WTC11 (cell line): ENCODE data around the gene SLCO4A1. TPM values are rescaled to one million over a fixed set of nuclear protein-coding genes. Genes with fewer than 3 reads are reported as not detected.

Experiments
- ATAC-seq: fragments of 200-7000 bp; cut with Tn5 transposase; 2 replicates; pipeline ENCODE4 v1.10.0; 2021; ENCODE audit warnings: mild to moderate bottlenecking, moderate library complexity
- CTCF ChIA-PET: fragments of 300-600 bp; sonication (Branson Sonifier 250); formaldehyde crosslinking; loops from one replicate; lab custom pipeline; 2021; ENCODE audit warnings: antibody characterized with exemption; lab: Charles Lee
- POLR2A ChIA-PET: fragments of 350-600 bp; sonication (Branson Sonifier 250); formaldehyde crosslinking; loops from one replicate; lab custom pipeline; 2021; ENCODE audit warnings: antibody characterized with exemption; lab: Charles Lee
- DNase-seq: peaks from one replicate; pipeline ENCODE4 v3.0.0; 2021; ENCODE audit warnings: low spot score
- H3K27ac Mint-ChIP-seq: 2 replicates; pipeline ENCODE4 v1.8.0; 2021; ENCODE audit warnings: mixed read lengths
- H3K27me3 Mint-ChIP-seq: 2 replicates; pipeline ENCODE4 v1.8.0; 2021; ENCODE audit warnings: low read depth, mild to moderate bottlenecking, moderate library complexity, mixed read lengths
- H3K36me3 Mint-ChIP-seq: 2 replicates; pipeline ENCODE4 v1.8.0; 2021; ENCODE audit warnings: mixed read lengths
- H3K4me1 Mint-ChIP-seq: 2 replicates; pipeline ENCODE4 v1.8.0; 2022; ENCODE audit warnings: mixed read lengths
- H3K4me3 Mint-ChIP-seq: 2 replicates; pipeline ENCODE4 v1.8.0; 2021; ENCODE audit warnings: mild to moderate bottlenecking, moderate library complexity, mixed read lengths
- H3K9me3 Mint-ChIP-seq: 2 replicates; pipeline ENCODE4 v1.8.0; 2021; ENCODE audit warnings: mixed read lengths
- ATF1 ChIP-seq: sonication (generic); formaldehyde crosslinking; IDR thresholded peaks from 2 replicates; pipeline ENCODE4 v1.8.1; 2023; ENCODE audit warnings: mild to moderate bottlenecking, moderate library complexity, missing genetic modification reagents
- CBFB ChIP-seq: sonication (generic); formaldehyde crosslinking; IDR thresholded peaks from 2 replicates; pipeline ENCODE4 v1.8.1; 2022; ENCODE audit warnings: mild to moderate bottlenecking, low read depth, missing genetic modification reagents
- EMX1 ChIP-seq: fragments of 250-450 bp; sonication (Bioruptor Pico); IDR thresholded peaks from 2 replicates; pipeline ENCODE4 v1.8.0; 2021; ENCODE audit warnings: mild to moderate bottlenecking
- GABPB1 ChIP-seq: sonication (generic); formaldehyde crosslinking; IDR thresholded peaks from 2 replicates; pipeline ENCODE4 v1.8.1; 2023; ENCODE audit warnings: mild to moderate bottlenecking, missing genetic modification reagents
- GRHL2 ChIP-seq: fragments of 250-450 bp; sonication (Bioruptor Pico); IDR thresholded peaks from 2 replicates; pipeline ENCODE4 v1.8.0; 2022; ENCODE audit warnings: mild to moderate bottlenecking, moderate library complexity; ENCODE audit not compliant: insufficient replicate concordance, severe bottlenecking
- HMGA2 ChIP-seq: fragments of 250-450 bp; sonication (Bioruptor Pico); IDR thresholded peaks from 2 replicates; pipeline ENCODE4 v1.4.0; 2021; ENCODE audit warnings: mild to moderate bottlenecking, moderate library complexity
- IRF2 ChIP-seq: sonication (generic); formaldehyde crosslinking; IDR thresholded peaks from 2 replicates; pipeline ENCODE4 v1.8.0; 2022; ENCODE audit warnings: low read depth, missing genetic modification reagents, borderline replicate concordance
- JUN ChIP-seq: sonication (generic); formaldehyde crosslinking; IDR thresholded peaks from 2 replicates; pipeline ENCODE4 v1.8.0; 2023; ENCODE audit warnings: mild to moderate bottlenecking, missing genetic modification reagents
- MYBL2 ChIP-seq: sonication (generic); formaldehyde crosslinking; IDR thresholded peaks from 2 replicates; pipeline ENCODE4 v1.8.1; 2023; ENCODE audit warnings: mild to moderate bottlenecking, moderate library complexity, missing genetic modification reagents
- OVOL2 ChIP-seq: fragments of 250-450 bp; sonication (Bioruptor Pico); IDR thresholded peaks from 2 replicates; pipeline ENCODE4 v1.9.0; 2021; ENCODE audit warnings: mild to moderate bottlenecking, borderline replicate concordance
- RELA ChIP-seq: sonication (generic); formaldehyde crosslinking; IDR thresholded peaks from 2 replicates; pipeline ENCODE4 v1.8.1; 2022; ENCODE audit warnings: missing genetic modification reagents, mild to moderate bottlenecking, borderline replicate concordance
- SMAD4 ChIP-seq: sonication (generic); formaldehyde crosslinking; IDR thresholded peaks from 2 replicates; pipeline ENCODE4 v1.8.0; 2022; ENCODE audit warnings: mild to moderate bottlenecking, missing genetic modification reagents
- TEAD1 ChIP-seq: sonication (generic); formaldehyde crosslinking; IDR thresholded peaks from 2 replicates; pipeline ENCODE4 v1.8.0; 2022; ENCODE audit warnings: mild to moderate bottlenecking, missing genetic modification reagents
- ZBTB21 ChIP-seq: sonication (generic); formaldehyde crosslinking; IDR thresholded peaks from 2 replicates; pipeline ENCODE4 v1.8.1; 2023; ENCODE audit warnings: mild to moderate bottlenecking, missing genetic modification reagents, borderline replicate concordance
- ZNF138 ChIP-seq: sonication (generic); formaldehyde crosslinking; conservative IDR thresholded peaks from 2 replicates; pipeline ENCODE4 v1.8.1; 2022; ENCODE audit warnings: mild to moderate bottlenecking, moderate library complexity, missing genetic modification reagents
- ZNF317 ChIP-seq: sonication (generic); formaldehyde crosslinking; IDR thresholded peaks from 2 replicates; pipeline ENCODE4 v1.8.1; 2023; ENCODE audit warnings: low read depth, mild to moderate bottlenecking, moderate library complexity, missing genetic modification reagents, borderline replicate concordance
- ZNF671 ChIP-seq: fragments of 250-450 bp; sonication (Bioruptor Pico); IDR thresholded peaks from 2 replicates; pipeline ENCODE4 v1.8.0; 2021; ENCODE audit warnings: mild to moderate bottlenecking
- total RNA-seq: library from RNA; stranded (reverse); gene quantifications from 3 replicates; pipeline ENCODE4 v1.2.3, GENCODE V29; 2021
- TF ChIP-seq, protein P1 (sequence below): fragments of 250-450 bp; sonication (Bioruptor Pico); IDR thresholded peaks from 2 replicates; pipeline ENCODE4 v1.9.0; 2021; ENCODE audit warnings: mild to moderate bottlenecking
- TF ChIP-seq, protein P2 (sequence below): sonication (generic); formaldehyde crosslinking; conservative IDR thresholded peaks from 2 replicates; pipeline ENCODE4 v1.8.1; 2022; ENCODE audit warnings: mild to moderate bottlenecking, missing genetic modification reagents
- TF ChIP-seq, protein P3 (sequence below): sonication (generic); formaldehyde crosslinking; IDR thresholded peaks from 2 replicates; pipeline ENCODE4 v1.8.0; 2022; ENCODE audit warnings: missing genetic modification reagents
- TF ChIP-seq, protein P4 (sequence below): fragments of 250-450 bp; sonication (Bioruptor Pico); IDR thresholded peaks from 2 replicates; pipeline ENCODE4 v2.1.2; 2022; ENCODE audit warnings: mild to moderate bottlenecking, moderate library complexity
- TF ChIP-seq, protein P5 (sequence below): sonication (generic); formaldehyde crosslinking; IDR thresholded peaks from 2 replicates; pipeline ENCODE4 v1.8.1; 2022; ENCODE audit warnings: mild to moderate bottlenecking, moderate library complexity, missing genetic modification reagents
- TF ChIP-seq, protein P6 (sequence below): fragments of 250-450 bp; sonication (Bioruptor Pico); IDR thresholded peaks from 2 replicates; pipeline ENCODE4 v1.9.0; 2021; ENCODE audit warnings: mild to moderate bottlenecking, borderline replicate concordance
- TF ChIP-seq, protein P7 (sequence below): sonication (generic); formaldehyde crosslinking; IDR thresholded peaks from 2 replicates; pipeline ENCODE4 v1.8.0; 2022; ENCODE audit warnings: mild to moderate bottlenecking, missing genetic modification reagents

SLCO4A1 gene
- total RNA-seq, 1 experiment from 2014 or later: 19.9 TPM

DNA sequence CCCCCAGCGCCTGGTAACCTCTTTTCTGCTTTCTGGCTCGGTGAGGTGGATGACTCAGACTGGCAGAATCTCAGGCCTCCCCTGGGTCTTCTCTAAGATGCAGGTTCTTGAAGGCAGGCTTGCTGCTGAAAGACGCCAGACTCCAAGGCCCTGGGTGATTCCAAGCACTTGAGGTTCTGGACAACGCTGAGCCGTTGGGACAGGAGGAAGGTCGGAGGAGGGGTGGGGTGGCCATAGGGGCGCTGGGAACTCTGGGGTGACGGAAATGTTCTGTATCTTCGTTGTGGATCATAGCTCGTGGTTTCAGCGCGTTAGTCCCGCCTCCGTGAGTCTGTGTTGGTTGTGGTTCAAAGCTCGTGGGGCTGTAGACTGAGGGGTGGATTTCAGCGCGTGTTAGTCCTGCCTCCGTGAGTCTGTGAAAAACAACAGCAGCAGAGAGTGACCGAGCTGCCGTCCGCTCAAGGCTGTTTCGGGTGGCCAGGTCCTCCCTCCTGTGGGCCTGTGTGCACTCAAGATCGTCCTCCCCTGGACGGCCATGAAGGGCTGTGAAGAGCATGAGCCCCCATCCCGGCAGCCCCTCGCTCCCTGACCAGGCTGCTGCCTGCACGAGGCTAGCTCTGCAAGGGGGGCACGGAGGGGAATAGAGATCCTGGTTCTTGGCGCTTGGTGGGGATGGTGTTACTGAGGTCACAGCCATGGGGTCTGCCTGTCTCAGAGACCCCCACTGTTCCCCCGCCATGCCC lies 74.1 kb downstream of the SLCO4A1 start:
- CTCF ChIA-PET: interaction anchor here (1.1 to 1.2 kb wide), 2 partner anchors 9 to 13 kb away, joined by 3 to 5 read pairs; no protein-coding TSS in a partner anchor
- TF ChIP-seq, protein P1, sequence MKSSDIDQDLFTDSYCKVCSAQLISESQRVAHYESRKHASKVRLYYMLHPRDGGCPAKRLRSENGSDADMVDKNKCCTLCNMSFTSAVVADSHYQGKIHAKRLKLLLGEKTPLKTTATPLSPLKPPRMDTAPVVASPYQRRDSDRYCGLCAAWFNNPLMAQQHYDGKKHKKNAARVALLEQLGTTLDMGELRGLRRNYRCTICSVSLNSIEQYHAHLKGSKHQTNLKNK (CRISPR knock-in tag): no peak
- no peak for TF ChIP-seq HMGA2
- TF ChIP-seq, protein P2, sequence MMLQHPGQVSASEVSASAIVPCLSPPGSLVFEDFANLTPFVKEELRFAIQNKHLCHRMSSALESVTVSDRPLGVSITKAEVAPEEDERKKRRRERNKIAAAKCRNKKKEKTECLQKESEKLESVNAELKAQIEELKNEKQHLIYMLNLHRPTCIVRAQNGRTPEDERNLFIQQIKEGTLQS (CRISPR knock-in tag): no peak
- TF ChIP-seq RELA (CRISPR knock-in tag): no peak
- TF ChIP-seq CBFB: no peak
- no peak for TF ChIP-seq IRF2 (CRISPR knock-in tag)
- TF ChIP-seq JUN (CRISPR knock-in tag): no peak
- no peak for TF ChIP-seq MYBL2 (CRISPR knock-in tag)
- ATAC-seq: no peak
- POLR2A ChIA-PET: no interaction called here
- H3K4me3 Mint-ChIP-seq: no peak overlapping the region
- DNase-seq: no peak
- H3K27me3 Mint-ChIP-seq: peaks cover 12% of the 10 kb centered on the region
- H3K36me3 Mint-ChIP-seq: peaks cover 7% of the 10 kb centered on the region
- no peaks in the 10 kb centered on the region for H3K4me1 Mint-ChIP-seq
- H3K27ac Mint-ChIP-seq: peak overlapping the region; percentile 62
- peaks cover 16% of the 10 kb centered on the region for H3K9me3 Mint-ChIP-seq

DNA sequence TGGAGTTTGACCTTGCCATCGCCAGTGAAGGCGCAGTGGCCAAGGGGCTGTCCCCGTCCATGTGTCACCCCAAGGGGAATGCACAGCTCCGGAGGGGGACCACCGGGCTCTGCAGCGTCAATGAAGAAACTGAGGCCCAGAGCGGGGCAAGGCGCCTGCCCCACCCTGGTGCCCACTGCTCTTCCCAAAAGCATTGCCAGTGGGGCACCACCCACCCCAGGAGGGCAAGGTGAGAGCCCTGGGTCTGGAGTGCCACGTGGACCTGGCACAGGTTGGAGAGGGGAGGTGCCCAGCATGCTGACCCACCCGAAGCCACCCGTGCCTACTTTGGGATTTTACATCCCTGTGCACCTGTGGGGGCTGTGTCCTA lies 74.6 kb downstream of the SLCO4A1 start:
- no peak overlapping the region for H3K4me3 Mint-ChIP-seq
- no peak overlapping the region for H3K27ac Mint-ChIP-seq
- DNase-seq (no peak), ATAC-seq (no peak)
- H3K4me1 Mint-ChIP-seq: no peaks in the 10 kb centered on the region
- H3K27me3 Mint-ChIP-seq: peaks cover 11% of the 10 kb centered on the region
- peaks cover 21% of the 10 kb centered on the region for H3K9me3 Mint-ChIP-seq
- H3K36me3 Mint-ChIP-seq: peaks cover 12% of the 10 kb centered on the region
- ChIA-PET CTCF (interaction anchor here (1.1 to 1.2 kb wide), 2 partner anchors 9 to 13 kb away, joined by 3 to 5 read pairs; no protein-coding TSS in a partner anchor), POLR2A (no interaction called here)
- TF ChIP-seq TEAD1 (CRISPR knock-in tag) (no peak), ZNF317 (CRISPR knock-in tag) (no peak), ATF1 (no peak), SMAD4 (CRISPR knock-in tag) (no peak), GRHL2 (CRISPR knock-in tag) (no peak), ZNF138 (CRISPR knock-in tag) (no peak), OVOL2 (no peak), EMX1 (CRISPR knock-in tag) (no peak), ZBTB21 (no peak), ZNF671 (no peak), GABPB1 (no peak)
- TF ChIP-seq, protein P3, sequence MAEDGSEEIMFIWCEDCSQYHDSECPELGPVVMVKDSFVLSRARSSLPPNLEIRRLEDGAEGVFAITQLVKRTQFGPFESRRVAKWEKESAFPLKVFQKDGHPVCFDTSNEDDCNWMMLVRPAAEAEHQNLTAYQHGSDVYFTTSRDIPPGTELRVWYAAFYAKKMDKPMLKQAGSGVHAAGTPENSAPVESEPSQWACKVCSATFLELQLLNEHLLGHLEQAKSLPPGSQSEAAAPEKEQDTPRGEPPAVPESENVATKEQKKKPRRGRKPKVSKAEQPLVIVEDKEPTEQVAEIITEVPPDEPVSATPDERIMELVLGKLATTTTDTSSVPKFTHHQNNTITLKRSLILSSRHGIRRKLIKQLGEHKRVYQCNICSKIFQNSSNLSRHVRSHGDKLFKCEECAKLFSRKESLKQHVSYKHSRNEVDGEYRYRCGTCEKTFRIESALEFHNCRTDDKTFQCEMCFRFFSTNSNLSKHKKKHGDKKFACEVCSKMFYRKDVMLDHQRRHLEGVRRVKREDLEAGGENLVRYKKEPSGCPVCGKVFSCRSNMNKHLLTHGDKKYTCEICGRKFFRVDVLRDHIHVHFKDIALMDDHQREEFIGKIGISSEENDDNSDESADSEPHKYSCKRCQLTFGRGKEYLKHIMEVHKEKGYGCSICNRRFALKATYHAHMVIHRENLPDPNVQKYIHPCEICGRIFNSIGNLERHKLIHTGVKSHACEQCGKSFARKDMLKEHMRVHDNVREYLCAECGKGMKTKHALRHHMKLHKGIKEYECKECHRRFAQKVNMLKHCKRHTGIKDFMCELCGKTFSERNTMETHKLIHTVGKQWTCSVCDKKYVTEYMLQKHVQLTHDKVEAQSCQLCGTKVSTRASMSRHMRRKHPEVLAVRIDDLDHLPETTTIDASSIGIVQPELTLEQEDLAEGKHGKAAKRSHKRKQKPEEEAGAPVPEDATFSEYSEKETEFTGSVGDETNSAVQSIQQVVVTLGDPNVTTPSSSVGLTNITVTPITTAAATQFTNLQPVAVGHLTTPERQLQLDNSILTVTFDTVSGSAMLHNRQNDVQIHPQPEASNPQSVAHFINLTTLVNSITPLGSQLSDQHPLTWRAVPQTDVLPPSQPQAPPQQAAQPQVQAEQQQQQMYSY (CRISPR knock-in tag): no peak
- TF ChIP-seq, protein P4, sequence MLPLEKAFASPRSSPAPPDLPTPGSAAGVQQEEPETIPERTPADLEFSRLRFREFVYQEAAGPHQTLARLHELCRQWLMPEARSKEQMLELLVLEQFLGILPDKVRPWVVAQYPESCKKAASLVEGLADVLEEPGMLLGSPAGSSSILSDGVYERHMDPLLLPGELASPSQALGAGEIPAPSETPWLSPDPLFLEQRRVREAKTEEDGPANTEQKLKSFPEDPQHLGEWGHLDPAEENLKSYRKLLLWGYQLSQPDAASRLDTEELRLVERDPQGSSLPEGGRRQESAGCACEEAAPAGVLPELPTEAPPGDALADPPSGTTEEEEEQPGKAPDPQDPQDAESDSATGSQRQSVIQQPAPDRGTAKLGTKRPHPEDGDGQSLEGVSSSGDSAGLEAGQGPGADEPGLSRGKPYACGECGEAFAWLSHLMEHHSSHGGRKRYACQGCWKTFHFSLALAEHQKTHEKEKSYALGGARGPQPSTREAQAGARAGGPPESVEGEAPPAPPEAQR: no peak
- TF ChIP-seq, protein P5, sequence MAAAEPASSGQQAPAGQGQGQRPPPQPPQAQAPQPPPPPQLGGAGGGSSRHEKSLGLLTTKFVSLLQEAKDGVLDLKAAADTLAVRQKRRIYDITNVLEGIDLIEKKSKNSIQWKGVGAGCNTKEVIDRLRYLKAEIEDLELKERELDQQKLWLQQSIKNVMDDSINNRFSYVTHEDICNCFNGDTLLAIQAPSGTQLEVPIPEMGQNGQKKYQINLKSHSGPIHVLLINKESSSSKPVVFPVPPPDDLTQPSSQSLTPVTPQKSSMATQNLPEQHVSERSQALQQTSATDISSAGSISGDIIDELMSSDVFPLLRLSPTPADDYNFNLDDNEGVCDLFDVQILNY (CRISPR knock-in tag): no peak
- TF ChIP-seq, protein P6, sequence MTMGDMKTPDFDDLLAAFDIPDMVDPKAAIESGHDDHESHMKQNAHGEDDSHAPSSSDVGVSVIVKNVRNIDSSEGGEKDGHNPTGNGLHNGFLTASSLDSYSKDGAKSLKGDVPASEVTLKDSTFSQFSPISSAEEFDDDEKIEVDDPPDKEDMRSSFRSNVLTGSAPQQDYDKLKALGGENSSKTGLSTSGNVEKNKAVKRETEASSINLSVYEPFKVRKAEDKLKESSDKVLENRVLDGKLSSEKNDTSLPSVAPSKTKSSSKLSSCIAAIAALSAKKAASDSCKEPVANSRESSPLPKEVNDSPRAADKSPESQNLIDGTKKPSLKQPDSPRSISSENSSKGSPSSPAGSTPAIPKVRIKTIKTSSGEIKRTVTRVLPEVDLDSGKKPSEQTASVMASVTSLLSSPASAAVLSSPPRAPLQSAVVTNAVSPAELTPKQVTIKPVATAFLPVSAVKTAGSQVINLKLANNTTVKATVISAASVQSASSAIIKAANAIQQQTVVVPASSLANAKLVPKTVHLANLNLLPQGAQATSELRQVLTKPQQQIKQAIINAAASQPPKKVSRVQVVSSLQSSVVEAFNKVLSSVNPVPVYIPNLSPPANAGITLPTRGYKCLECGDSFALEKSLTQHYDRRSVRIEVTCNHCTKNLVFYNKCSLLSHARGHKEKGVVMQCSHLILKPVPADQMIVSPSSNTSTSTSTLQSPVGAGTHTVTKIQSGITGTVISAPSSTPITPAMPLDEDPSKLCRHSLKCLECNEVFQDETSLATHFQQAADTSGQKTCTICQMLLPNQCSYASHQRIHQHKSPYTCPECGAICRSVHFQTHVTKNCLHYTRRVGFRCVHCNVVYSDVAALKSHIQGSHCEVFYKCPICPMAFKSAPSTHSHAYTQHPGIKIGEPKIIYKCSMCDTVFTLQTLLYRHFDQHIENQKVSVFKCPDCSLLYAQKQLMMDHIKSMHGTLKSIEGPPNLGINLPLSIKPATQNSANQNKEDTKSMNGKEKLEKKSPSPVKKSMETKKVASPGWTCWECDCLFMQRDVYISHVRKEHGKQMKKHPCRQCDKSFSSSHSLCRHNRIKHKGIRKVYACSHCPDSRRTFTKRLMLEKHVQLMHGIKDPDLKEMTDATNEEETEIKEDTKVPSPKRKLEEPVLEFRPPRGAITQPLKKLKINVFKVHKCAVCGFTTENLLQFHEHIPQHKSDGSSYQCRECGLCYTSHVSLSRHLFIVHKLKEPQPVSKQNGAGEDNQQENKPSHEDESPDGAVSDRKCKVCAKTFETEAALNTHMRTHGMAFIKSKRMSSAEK (CRISPR knock-in tag): no peak
- TF ChIP-seq, protein P7, sequence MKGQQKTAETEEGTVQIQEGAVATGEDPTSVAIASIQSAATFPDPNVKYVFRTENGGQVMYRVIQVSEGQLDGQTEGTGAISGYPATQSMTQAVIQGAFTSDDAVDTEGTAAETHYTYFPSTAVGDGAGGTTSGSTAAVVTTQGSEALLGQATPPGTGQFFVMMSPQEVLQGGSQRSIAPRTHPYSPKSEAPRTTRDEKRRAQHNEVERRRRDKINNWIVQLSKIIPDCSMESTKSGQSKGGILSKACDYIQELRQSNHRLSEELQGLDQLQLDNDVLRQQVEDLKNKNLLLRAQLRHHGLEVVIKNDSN (CRISPR knock-in tag): no peak
